IPS-NIHi11 (cell line): Measurements from ENCODE around the gene DNA2.

Experiments
- DNase-seq: peaks from one replicate; pipeline ENCODE4 v3.0.0; 2012; ENCODE audit warnings: mixed read lengths, low spot score

The DNA2 gene

DNA sequence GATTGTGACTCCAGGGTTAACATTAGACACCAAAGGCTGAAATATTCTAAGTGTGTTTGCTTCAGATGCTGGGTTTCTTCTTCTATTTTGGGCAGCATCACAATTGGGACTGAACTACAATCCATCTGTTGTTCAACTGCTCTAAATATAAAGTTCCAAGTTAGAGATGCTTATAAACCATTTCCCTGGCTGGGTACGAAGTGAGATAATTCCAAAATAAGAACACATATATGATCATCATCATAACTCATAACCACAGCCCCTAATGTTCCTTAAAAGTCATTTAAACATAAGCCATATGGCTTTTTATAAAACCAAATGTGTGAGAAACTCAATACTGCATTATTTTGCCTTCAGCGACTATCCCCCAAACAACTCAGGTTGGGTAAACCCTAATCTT is 28.8 kb downstream of the DNA2 start:
- DNase-seq: no peak

DNA sequence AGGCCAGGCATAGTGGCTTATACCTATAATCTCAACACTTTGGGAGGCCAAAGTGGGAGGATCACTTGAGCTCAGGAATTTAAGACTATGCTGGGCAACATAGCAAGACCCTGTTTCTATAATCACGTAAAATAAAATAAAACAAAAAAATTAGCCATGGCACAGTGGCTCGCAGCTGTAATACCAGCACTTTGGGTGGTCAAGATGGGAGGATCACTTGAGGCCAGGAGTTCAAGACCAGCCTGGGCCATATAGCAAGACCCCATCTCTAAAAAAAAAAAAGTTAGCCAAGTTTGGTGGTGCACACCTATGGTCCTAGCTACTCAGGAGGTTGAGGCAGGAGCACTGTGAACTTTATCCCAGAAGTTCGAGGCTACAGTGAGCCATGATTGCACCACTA is 30.9 kb downstream of the DNA2 start:
- DNase-seq: no peak

DNA sequence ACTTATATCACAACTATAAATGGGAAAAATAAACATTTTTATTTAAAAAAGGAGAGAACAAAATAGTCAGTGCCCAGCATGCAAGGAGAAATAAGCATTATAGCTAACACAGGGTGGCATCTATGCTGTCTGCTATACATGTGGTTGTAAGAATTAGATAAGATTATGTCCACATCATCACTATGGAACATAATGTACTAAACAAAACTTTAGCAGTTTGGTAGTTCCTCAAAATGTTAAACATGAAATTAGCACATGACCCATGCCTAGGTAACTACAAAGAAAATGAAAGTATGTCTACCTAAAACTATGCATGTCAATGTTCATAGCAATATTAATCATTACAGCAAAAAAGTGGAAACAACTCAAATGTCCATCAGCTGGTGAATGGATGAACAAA is 36.0 kb downstream of the DNA2 start:
- no peak for DNase-seq

DNA sequence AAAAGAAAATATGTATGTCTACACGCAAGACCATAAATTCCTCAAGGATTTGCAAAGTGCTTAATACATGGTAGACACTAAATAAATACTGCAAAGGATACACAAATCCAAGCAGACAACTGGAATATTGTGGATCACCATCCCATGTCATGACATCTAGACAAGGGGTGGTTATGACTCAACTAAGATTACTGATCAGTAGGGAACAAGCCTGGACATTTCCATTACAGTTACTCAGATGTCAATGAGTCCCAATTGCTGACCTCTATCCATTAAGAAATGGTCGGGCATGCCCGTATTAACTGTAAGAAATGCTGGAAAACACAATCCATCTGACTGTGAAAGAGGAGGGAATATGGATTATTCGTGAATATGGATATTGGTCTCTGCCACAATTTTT is 37.1 kb downstream of the DNA2 start:
- no peak for DNase-seq

DNA sequence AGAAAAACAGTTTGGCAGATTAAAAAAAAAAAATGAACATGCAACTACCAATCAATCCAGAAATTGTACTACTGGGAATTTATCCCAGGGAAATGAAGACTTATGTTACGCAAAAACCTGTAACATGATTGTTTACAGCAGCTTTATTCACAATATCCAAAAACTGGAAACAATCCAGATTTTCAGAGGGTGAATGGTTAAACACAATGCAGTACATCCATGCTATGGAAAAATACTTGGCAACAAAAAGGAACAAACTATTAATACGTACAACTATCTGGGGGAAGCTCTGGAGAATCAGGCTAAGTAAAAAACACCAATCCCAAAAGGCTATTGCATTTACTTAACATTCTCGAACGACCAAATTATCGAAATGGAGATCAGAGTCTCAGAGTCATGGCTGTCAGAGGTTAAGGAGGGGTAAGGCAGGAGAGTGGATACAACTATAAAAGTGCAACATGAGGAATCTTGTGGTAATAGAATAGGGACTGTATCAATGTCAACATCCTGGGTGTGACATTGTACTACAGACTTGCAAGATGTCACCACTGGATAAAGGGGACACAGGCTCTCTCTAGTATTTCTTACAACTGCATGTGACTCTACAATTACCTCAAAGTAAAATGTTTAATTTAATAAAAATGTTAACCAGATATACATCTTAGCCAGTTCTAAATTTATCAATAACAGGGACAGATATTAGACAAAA is 43.2 kb downstream of the DNA2 start:
- no peak for DNase-seq

DNA sequence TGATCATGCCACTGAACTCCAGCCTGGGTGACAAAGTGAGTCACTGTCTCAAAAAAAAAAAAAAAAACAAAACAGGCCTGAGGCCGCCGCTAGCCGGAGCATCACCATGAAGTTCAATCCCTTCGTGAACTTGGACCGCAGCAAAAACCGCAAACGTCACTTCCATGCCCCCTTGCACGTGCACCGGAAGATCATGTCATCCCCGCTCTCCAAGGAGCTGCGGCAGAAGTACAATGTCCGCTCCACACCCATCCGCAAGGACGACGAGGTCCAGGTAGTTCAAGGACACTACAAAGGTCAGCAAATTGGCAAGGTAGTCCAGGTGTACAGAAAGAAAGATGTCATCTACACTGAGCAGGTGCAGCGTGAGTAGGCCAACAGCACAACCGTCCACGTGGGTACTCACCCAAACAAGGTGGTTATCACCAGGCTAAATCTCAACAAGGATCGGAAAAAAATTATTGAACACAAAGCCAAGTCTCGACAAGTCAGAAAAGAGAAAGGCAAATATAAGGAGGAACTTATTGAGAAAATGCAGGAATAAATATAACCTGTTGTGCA is 47.2 kb downstream of the DNA2 start:
- DNase-seq: no peak

DNA sequence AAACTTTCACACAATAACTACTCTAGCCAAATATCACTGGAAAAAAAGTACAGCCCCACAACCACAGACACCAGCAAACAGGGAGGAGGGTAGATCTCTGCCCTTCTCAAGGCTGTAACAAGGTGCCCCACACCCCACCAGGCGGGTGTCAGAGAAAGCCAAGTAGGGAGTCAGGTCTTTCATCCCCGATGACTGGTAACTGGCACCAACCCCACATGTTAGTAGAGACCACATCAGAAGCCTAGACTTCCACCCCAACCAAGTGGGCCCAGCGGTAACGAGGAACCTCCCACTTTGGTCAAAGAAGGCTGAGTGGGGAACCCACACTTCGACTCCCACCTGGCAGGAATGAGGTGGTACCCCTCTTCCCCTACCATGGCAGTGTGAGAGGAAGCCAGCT is 48.3 kb downstream of the DNA2 start:
- DNase-seq: no peak

DNA sequence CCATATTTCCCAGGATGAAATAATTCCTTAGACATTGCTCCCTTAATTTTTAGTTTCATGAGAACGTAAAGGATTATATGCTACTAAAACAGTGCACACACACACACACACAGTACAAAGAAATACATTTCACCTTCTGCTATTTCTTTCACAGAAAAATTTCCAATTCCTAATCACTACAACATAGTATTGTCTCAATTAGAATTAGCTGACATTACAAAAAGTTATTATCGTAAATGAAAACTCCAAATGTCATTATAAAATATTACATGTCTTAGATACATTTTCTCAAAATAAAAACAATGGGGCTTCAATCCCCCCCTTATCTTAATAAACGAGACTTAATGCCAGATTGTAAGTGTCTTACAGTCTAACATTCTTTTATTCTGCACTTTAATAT is 52.4 kb downstream of the DNA2 start:
- no peak for DNase-seq

DNA sequence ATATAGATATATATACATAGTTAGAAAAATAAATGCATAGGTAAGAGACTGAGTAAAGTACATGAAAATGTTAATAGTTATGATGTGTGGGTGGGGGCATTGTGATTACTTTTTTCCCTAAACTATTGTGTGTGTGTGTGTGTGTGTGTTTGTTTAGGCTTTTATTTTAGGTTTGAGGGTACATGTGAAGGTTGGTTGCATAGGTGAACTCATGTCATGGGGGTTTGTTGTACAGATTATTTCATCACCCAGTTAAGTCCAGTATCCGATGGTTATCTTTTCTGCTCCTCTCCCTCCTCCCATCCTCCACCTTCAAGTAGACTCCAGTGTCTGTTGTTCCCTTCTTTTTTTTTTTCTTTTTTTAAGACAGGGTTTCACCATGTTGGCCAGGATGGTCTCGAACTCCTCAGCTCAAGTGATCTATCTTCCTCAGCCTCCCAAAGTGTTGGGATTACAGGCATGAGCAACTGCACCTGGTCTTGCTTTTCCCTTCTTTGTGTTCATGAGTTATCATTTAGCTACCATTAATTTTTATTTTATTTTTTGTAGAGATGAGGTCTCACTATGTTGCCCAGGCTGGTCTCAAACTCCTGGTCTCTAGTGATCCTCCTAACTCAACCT is 62.8 kb downstream of the DNA2 start:
- DNase-seq: no peak

DNA sequence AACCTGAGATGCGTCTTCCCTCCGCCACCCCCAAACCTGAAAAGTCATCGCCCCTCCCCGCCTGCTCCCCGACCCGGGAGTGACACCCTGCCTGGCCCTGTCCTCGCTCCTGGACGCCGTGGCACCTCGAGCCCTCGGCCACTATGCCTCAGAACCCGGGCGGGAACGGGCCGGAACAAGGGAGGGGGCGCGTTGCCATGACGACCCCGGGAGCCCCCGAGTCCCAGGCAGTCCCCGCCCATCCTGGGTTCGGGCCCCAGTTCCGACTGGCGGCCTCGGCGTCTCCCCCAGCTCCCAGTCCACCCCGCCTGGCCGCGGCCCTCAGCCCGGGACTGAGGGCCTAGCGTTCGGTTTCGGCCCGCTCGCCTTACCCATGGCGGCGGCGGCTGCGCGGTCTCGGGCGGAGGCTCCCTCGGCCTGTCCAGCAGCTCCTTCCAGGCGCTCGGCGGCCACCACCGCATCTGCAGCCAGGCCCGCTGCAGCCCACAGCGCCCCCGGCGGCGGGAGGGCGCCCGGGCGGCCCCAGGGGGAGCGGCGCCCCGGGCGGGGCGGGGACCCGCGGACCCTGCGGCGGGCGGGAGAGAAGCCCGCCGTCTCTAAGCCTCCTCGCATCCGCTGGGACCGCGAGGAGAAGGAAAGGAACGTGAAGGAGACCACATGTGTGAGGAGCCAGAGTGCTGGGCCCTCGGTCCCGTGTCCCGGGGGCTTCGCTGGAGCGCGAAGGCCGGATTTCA is 64.8 kb downstream of the DNA2 start, which contains the start of gene RUFY2:
Gene RUFY2 (minus strand): TSS at position 463 of the 734 bp plus-strand sequence. CDS start 88 bp downstream, at position 375.
- DNase-seq: peak; percentile 93

DNA sequence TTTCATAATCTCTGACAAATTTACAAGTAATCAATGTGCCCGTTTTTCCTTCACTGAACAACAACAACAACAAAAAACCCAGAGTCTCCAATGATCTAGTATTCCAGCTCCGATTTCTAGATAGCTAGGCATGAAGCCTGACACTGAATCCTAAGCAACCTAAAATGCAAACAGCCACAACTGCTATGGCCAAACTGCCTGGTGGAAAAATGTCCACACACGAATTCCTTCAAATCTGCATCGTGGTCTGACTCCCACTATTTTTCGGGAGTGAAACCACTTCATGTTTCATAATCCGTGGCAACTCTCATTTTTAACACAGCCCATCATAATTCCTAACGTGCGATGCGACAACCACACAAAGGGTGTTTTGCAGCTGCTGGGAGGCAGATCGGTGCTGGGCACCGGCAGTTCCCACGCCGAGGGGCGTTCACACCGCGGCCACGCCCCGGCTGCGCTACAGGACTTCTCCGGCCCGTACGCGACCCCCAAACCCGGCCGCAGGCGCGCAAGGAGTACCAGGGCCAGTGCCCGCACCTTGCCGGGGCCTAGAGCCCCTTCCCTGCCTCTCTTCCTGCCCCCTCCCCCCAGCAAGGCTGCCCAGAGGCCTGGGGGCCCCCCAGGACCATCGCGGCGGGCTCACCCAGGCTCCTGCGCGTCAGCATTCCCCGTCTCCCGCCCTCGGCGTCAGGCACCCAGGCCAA is 65.5 kb downstream of the DNA2 start:
- DNase-seq: peak; percentile 81

DNA sequence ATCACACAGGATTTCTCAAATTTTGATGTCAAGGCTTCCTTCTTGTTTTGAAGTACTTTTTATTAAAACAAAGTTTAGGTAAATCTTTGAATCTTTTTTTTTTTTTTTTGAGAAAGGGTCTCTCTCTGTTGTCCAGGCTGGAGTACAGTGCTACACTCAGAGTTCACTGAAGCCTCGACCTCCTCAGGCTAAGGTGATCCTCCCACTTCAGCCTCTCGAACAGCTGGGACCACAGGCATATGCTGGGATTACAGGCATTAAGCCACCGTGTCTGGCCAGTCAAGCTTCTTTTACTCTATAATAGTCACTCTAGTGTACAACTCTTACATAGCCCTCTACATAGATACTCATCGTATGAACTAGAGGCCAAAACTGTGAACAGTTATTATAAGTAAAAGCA is 68.1 kb downstream of the DNA2 start:
- DNase-seq: no peak

DNA sequence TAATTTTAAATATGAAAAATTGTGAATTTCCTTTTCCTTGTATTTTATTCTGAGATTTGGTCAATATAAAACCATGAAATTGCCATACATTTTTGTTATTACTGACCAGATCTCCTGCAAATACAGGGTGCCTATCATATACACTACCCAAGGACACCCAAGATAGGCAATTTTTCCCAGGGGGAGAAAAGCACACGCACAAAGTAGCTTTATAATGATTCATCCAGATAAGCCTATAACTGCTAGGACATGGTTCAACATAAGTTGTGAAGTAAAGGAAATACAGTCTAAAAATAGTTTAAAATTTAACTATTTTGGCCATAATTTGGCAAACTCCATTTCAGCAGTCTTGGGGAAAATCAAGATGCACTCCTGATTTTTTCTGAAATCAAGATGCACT is 69.5 kb downstream of the DNA2 start:
- DNase-seq: no peak

DNA sequence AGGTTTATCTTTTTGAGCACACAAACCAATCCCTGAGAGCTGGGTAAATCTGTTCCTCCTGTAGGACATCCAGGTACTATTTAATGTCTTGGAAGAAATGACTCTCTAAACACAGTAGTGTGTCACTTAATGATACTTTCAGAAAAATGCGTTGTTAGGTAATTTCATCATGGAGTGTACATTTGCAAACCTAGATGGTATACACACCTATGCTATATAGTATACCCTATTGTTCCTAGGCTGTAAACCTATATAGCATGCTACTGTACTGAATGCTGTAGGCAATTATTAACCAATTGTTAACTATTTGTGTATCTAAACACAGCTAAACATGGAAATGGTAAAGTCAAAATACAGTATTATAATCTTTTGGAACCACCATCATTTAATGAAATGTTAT is 74.8 kb downstream of the DNA2 start:
- DNase-seq: no peak

DNA sequence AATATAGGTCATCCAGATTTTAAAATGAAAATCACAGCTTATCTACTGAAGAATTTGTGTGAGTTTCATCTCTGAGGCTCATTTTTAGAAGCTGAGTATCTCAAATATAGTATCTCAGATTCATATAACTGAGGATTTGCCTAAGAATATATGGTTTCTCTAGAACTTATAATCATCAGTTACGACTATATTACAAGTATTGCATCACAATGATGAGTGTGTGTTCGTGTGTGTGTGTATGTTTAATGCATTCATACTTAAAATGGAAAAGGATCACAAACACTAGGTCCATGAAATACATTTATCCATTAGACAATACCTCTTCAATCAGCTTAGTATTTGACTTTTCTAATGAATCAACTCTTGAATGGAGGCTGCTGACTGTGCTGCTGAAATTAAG is 86.0 kb downstream of the DNA2 start:
- DNase-seq: no peak

DNA sequence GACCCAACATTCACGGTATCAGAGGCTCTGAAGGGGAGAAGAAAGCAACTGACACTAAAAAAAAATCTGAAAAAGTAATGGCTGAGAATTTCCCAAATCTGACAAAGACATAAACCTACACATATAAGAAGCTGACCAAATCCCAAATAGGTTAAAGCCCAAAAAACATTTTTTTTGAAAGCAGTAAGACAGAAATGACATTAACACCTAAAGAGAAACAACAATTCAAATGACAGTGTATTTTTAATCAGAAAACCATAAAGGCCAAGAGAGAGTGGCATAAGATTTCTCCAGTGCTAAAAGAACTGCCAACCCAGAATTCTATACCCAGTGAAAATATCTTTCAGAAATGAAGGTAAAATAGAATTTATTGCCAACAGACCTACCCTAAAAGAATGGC is 100.2 kb downstream of the DNA2 start:
- DNase-seq: no peak

DNA sequence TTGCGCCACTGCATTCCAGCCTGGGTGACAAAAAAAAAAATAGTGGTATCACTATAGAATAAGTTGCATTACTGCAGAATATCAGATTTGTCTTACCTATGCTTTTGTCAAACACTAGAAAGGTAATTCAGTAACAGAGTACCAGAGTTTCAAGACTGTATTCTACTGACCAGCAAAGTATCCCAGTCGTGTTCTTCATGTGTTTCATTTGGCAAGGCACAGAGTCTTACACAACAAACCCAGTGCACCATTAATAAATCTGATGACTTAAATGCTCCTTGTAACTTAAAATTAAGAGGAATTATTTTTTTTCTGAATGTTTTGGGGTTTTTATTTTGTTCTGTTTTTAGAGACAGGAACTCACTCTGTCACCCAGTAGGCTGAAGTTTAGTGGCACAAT is 104.7 kb downstream of the DNA2 start:
- DNase-seq: no peak

DNA sequence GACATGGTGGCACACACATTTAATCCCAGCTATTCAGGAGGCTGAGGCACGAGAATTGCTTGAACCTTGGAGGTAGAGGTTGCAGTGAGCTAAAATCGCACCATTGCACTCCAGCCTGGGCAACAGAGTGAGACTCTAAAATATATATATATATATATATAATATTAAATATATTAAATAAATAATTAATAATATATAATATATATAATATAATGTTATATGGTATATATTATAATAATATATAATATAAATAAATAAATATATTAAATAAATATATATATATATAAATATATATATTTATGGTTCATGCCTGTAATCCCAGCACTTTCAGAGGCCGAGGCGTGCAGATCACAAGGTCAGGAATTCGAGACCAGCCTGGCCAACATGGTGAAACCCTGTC is 105.2 kb downstream of the DNA2 start:
- DNase-seq: no peak

DNA sequence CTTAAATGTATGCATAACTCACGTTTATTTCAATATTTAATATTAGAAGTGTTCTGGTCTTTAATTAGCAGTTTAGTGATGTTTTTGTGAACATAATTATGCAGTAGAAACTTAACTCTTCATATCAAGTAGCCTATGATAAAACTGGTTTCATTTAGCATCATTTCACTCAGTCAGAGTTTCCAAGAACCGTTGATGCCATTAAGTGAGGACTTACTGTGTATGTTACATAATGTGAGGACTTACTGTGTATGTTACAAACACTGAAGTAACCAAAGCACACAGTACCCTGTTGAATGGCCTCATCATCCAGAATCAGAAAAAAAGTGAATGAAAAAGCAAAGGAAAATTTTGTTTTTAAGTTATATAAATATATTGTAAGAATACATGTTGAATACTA is 106.2 kb downstream of the DNA2 start:
- DNase-seq: no peak

DNA sequence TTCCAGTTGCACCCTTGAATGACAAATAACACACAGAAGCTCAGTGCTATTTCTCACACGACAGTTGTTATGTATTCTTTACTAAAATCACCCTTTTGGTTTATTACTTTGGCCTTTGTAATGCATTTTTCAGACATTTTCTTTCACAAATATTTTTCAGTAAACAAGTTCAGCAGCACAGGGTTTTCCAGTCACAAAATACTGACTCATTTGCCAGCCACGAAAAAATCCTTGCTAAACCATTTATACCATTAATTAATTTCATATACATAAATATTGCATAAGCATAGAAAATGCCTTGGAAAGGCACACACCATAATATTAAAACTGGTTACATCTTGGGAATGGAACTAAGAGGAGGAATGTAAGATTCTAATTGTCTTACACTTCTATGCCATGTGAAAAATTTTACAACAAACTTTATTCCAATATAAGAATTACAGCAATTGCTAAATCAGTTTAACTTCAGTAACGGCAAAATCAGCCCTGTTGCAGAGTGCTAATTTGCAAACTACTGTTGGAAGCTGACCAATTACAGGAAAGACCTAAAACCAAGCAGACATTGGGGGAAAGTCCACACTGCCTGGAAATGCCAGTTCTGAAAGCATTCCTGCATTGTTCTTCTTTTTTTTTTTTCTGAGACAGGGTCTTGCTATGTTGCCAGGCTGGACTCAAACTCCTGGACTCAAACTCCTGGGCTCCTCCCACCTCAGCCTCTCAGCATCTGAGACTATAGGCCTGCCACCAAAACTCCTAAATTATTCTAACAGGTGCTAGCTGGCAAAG is 107.5 kb downstream of the DNA2 start:
- DNase-seq: no peak
